ENCODE measurements around the gene HLA-DMA. TPM values are rescaled to one million over a fixed set of nuclear protein-coding genes. Genes with fewer than 3 reads are reported as not detected.

HLA-DMA gene
- total RNA-seq, 1 donor from 2014 or later = 5.2 TPM

DNA sequence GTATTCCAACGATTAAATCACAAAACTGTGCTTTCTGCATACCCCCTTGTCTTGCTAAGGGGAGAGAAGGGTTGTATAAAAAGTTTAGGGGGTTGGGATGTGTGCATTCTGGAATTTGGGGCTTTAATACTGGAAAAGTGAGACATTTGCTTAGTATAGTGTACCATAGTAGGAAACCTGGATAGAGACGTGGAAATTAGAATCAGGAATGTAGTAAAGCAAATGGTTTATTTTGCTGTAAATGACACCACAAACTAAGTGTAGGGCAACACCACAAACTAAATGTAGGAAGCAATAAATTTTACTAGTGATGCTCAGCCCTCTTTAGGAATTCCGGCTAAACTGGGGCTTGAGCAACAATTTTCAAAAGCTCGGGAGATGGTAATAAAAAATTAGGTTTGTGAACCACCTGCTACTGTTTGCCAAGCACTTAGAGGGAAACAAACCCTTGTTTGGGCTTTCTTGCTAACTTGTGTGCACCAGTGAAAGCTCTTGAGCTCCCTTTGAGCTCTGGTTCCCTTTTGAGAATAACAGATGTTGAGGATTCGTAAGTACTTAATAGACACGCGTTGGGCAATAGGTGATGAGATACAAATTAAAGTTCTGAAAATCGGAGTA lies 29.3 kb upstream of the HLA-DMA start:
- TF ChIP-seq EZH2 (IDR thresholded peaks at IDR 0.05; ENCODE audit: insufficient read depth, low read length) = no peak
- TF ChIP-seq, protein P1, sequence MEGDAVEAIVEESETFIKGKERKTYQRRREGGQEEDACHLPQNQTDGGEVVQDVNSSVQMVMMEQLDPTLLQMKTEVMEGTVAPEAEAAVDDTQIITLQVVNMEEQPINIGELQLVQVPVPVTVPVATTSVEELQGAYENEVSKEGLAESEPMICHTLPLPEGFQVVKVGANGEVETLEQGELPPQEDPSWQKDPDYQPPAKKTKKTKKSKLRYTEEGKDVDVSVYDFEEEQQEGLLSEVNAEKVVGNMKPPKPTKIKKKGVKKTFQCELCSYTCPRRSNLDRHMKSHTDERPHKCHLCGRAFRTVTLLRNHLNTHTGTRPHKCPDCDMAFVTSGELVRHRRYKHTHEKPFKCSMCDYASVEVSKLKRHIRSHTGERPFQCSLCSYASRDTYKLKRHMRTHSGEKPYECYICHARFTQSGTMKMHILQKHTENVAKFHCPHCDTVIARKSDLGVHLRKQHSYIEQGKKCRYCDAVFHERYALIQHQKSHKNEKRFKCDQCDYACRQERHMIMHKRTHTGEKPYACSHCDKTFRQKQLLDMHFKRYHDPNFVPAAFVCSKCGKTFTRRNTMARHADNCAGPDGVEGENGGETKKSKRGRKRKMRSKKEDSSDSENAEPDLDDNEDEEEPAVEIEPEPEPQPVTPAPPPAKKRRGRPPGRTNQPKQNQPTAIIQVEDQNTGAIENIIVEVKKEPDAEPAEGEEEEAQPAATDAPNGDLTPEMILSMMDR (IDR thresholded peaks at IDR 0.05; ENCODE audit: insufficient read depth, low read depth, low read length) = no peak
- DNase-seq (ENCODE audit: low read depth) = no peak
- Mint-ChIP-seq H3K9me3 (ENCODE audit: unreplicated experiment) (no peaks in the 10 kb centered on the region), H3K27me3 (ENCODE audit: low read depth, unreplicated experiment) (no peaks in the 10 kb centered on the region), H3K4me3 (ENCODE audit: unreplicated experiment) (no peak overlapping the region), H3K36me3 (ENCODE audit: low read depth, unreplicated experiment) (peaks cover 26% of the 10 kb centered on the region), H3K27ac (ENCODE audit: unreplicated experiment) (peak overlapping the region; percentile 63), H3K4me1 (ENCODE audit: low read depth, unreplicated experiment) (peaks cover 36% of the 10 kb centered on the region)
- no peak for FAIRE-seq
- peaks cover 37% of the 10 kb centered on the region for H3K79me2 ChIP-seq (ENCODE audit: insufficient read depth, low read length)
- no peak overlapping the region for H3K27ac ChIP-seq (ENCODE audit: low read depth, low read length)
- H2AFZ ChIP-seq (ENCODE audit: low read depth, low read length) = no peak overlapping the region
- H3K27me3 ChIP-seq (ENCODE audit: insufficient read depth, low read length) = peaks cover under 1% of the 10 kb centered on the region
- no peak overlapping the region for H3K9ac ChIP-seq (ENCODE audit: low read length)
- H3K36me3 ChIP-seq (ENCODE audit: insufficient read depth, low read length) = peaks cover 57% of the 10 kb centered on the region
- H3K4me3 ChIP-seq (ENCODE audit: insufficient read depth, low read depth, low read length) = no peak overlapping the region
- H4K20me1 ChIP-seq (ENCODE audit: insufficient read depth, low read length) = peaks cover 75% of the 10 kb centered on the region
- H3K9me3 ChIP-seq (ENCODE audit: insufficient read depth, low read depth, low read length) = no peaks in the 10 kb centered on the region
- H3K4me2 ChIP-seq (ENCODE audit: low read length) = no peak overlapping the region
- peaks cover 8% of the 10 kb centered on the region for H3K4me1 ChIP-seq (ENCODE audit: insufficient read depth, low read length)

DNA sequence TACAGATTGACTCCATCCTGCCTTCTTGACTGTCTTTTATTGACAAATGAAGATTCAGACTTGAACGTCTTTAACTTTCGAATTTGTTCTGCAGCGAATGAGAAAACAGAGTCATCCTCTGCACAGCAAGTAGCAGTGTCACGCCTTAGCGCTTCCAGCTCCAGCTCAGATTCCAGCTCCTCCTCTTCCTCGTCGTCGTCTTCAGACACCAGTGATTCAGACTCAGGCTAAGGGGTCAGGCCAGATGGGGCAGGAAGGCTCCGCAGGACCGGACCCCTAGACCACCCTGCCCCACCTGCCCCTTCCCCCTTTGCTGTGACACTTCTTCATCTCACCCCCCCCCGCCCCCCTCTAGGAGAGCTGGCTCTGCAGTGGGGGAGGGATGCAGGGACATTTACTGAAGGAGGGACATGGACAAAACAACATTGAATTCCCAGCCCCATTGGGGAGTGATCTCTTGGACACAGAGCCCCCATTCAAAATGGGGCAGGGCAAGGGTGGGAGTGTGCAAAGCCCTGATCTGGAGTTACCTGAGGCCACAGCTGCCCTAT lies 27.7 kb upstream of the HLA-DMA start:
- H3K4me3 Mint-ChIP-seq (ENCODE audit: unreplicated experiment) = no peak overlapping the region
- no peak overlapping the region for H3K4me2 ChIP-seq (ENCODE audit: low read length)
- H3K4me1 Mint-ChIP-seq (ENCODE audit: low read depth, unreplicated experiment) = peaks cover 51% of the 10 kb centered on the region
- no peak overlapping the region for H3K9ac ChIP-seq (ENCODE audit: low read length)
- H3K36me3 ChIP-seq (ENCODE audit: insufficient read depth, low read length) = peaks cover 74% of the 10 kb centered on the region
- peaks cover 91% of the 10 kb centered on the region for H4K20me1 ChIP-seq (ENCODE audit: insufficient read depth, low read length)
- no peaks in the 10 kb centered on the region for H3K9me3 ChIP-seq (ENCODE audit: insufficient read depth, low read depth, low read length)
- peak overlapping the region; percentile 50 for H3K27ac Mint-ChIP-seq (ENCODE audit: unreplicated experiment)
- FAIRE-seq (no peak), DNase-seq (ENCODE audit: low read depth) (no peak)
- no peak overlapping the region for H3K27ac ChIP-seq (ENCODE audit: low read depth, low read length)
- no peak overlapping the region for H3K4me3 ChIP-seq (ENCODE audit: insufficient read depth, low read depth, low read length)
- H3K27me3 Mint-ChIP-seq (ENCODE audit: low read depth, unreplicated experiment) = no peaks in the 10 kb centered on the region
- H3K36me3 Mint-ChIP-seq (ENCODE audit: low read depth, unreplicated experiment) = peaks cover 29% of the 10 kb centered on the region
- H2AFZ ChIP-seq (ENCODE audit: low read depth, low read length) = no peak overlapping the region
- no peaks in the 10 kb centered on the region for H3K9me3 Mint-ChIP-seq (ENCODE audit: unreplicated experiment)
- peaks cover 17% of the 10 kb centered on the region for H3K4me1 ChIP-seq (ENCODE audit: insufficient read depth, low read length)
- H3K79me2 ChIP-seq (ENCODE audit: insufficient read depth, low read length) = peaks cover 53% of the 10 kb centered on the region
- TF ChIP-seq EZH2 (IDR thresholded peaks at IDR 0.05; ENCODE audit: insufficient read depth, low read length) = no peak
- TF ChIP-seq, protein P1 (IDR thresholded peaks at IDR 0.05; ENCODE audit: insufficient read depth, low read depth, low read length) = no peak
- no peaks in the 10 kb centered on the region for H3K27me3 ChIP-seq (ENCODE audit: insufficient read depth, low read length)

Data from astrocyte (in vitro differentiated cells and primary cell).